Endodermal cell (in vitro differentiated cells): ENCODE measurements around the gene MALT1. TPM values are rescaled to one million over a fixed set of nuclear protein-coding genes. Genes with fewer than 3 reads are reported as not detected.

ENCODE experiments used
- DNase-seq: peaks from one replicate; pipeline ENCODE4 v3.0.0-alpha.2; 2017
- H3K27ac ChIP-seq: 2 replicates; pipeline ENCODE4 v1.5.1; 2013; ENCODE audit warnings: mild to moderate bottlenecking, low read depth, low read length, moderate library complexity
- H3K27me3 ChIP-seq: 2 replicates; pipeline ENCODE4 v1.6.1; 2013; ENCODE audit warnings: mild to moderate bottlenecking, low read length, moderate library complexity; ENCODE audit not compliant: insufficient read depth, control insufficient read depth, poor library complexity, severe bottlenecking
- H3K36me3 ChIP-seq: 2 replicates; pipeline ENCODE4 v1.7.0; 2013; ENCODE audit warnings: mild to moderate bottlenecking, low read length, moderate library complexity; ENCODE audit not compliant: control insufficient read depth, insufficient read depth
- H3K4me1 ChIP-seq: one replicate; pipeline ENCODE4 v1.7.0; 2013; ENCODE audit warnings: low read length; ENCODE audit not compliant: control insufficient read depth, insufficient read depth
- H3K4me3 ChIP-seq: 2 replicates; pipeline ENCODE4 v1.5.1; 2013; ENCODE audit warnings: mild to moderate bottlenecking, low read length, moderate library complexity
- H3K9ac ChIP-seq: 2 replicates; pipeline ENCODE4 v1.6.1; 2013; ENCODE audit warnings: mild to moderate bottlenecking, low read length, moderate library complexity; ENCODE audit not compliant: poor library complexity, severe bottlenecking; ENCODE audit errors: extremely low read depth
- H3K9me3 ChIP-seq: 2 replicates; pipeline ENCODE4 v1.6.1; 2013; ENCODE audit warnings: mild to moderate bottlenecking, low read length, moderate library complexity; ENCODE audit not compliant: control insufficient read depth
- H3K27ac Mint-ChIP-seq: 2 replicates; pipeline ENCODE4 v1.8.0; 2020; ENCODE audit warnings: mixed read lengths
- H3K27me3 Mint-ChIP-seq: 2 replicates; pipeline ENCODE4 v1.8.0; 2021; ENCODE audit warnings: mild to moderate bottlenecking, mixed read lengths; ENCODE audit not compliant: insufficient read depth
- H3K36me3 Mint-ChIP-seq: 2 replicates; pipeline ENCODE4 v1.8.0; 2020; ENCODE audit warnings: low read depth, mixed read lengths
- H3K4me1 Mint-ChIP-seq: 2 replicates; pipeline ENCODE4 v1.8.0; 2020; ENCODE audit warnings: mixed read lengths
- H3K4me3 Mint-ChIP-seq: 2 replicates; pipeline ENCODE4 v1.8.0; 2020; ENCODE audit warnings: mild to moderate bottlenecking, moderate library complexity, mixed read lengths
- H3K9me3 Mint-ChIP-seq: 2 replicates; pipeline ENCODE4 v1.8.0; 2020; ENCODE audit warnings: mild to moderate bottlenecking, mixed read lengths
- CTCF ChIP-seq: fragments of 200-600 bp; sonication (generic); conservative IDR thresholded peaks from 2 replicates; pipeline ENCODE4 v1.5.0; 2021; ENCODE audit warnings: antibody characterized with exemption, mild to moderate bottlenecking
- WGBS, 2 experiments: methylation state at CpG; one replicate each; pipeline versions ENCODE4 v1.1.5 to v1.1.7; 2013; ENCODE audit warnings: missing lambda C conversion rate in 2 of 2, mixed read lengths in 1 of 2; ENCODE audit not compliant: insufficient coverage in 1 of 2, insufficient read length in 1 of 2; 5-methylcytosine and 5-hydroxymethylcytosine counted together
- total RNA-seq, 2 donors: library from RNA; stranded (reverse); fragmentation: NEBNext Ultra II Directional in 1 of 2; extraction: Animal tissue kit (Norgen Biotek cat#: 25700) in 1 of 2; gene quantifications; 2 replicates in 1 of 2; 3 replicates in 1 of 2; pipeline ENCODE4 v1.2.1, GENCODE V29; 2021

MALT1 gene
- total RNA-seq, 2 donors from 2014 or later = 14.0 to 22.1 TPM

DNA sequence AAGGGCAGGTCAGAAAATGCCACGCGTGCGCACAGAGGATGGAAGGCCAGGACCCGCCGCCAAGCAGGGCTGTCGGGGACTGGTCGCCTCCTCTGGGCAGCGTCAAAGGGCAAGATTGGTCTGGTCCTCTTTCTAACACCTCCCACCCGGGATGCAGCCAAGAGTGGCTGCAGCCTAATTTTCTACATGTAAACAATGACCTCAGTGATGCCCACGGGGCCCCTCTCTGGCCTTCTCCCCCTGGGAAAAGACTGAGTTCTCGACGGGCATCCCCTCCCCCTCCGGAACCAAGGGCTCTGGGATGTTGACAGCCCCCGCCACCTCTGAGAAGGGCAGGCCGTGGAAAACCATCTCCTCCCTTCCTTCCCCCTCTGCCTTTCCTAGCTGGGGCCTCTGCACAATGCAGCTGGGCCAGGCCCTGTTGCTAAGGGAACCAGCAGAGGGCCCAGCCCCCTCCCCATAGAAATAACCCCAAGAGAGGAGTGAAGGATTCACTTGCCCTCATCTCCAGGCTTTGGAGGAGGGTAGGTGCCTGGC lies 113.4 kb downstream of the MALT1 start:
- no peak overlapping the region for H3K4me3 Mint-ChIP-seq
- peak overlapping the region; percentile 61 for H3K27ac ChIP-seq

GRCh38 chr18:58785171-58785805 lies 114.0 kb downstream of the MALT1 start:
- Mint-ChIP-seq H3K9me3 (no peaks in the 10 kb centered on the region), H3K27me3 (no peaks in the 10 kb centered on the region), H3K4me1 (peaks cover 29% of the 10 kb centered on the region), H3K4me3 (no peak overlapping the region), H3K36me3 (no peaks in the 10 kb centered on the region), H3K27ac (peak overlapping the region; percentile 38)
- DNase-seq = peak; percentile 81
- H3K4me3 ChIP-seq = no peak overlapping the region
- no peaks in the 10 kb centered on the region for H3K27me3 ChIP-seq
- peak overlapping the region; percentile 61 for H3K27ac ChIP-seq
- no peak overlapping the region for H3K9ac ChIP-seq
- H3K4me1 ChIP-seq = peaks cover 15% of the 10 kb centered on the region
- TF ChIP-seq CTCF = peak; percentile 45
- no peaks in the 10 kb centered on the region for H3K36me3 ChIP-seq
- WGBS, 2 experiments = 74 to 78% methylated on average over 10 to 13 of the region's 13 CpGs
- no peaks in the 10 kb centered on the region for H3K9me3 ChIP-seq

More for the DNA sequence above, 113.4 kb downstream of the MALT1 start:
- TF ChIP-seq CTCF = no peak
- Histone ChIP-seq H3K36me3 (no peaks in the 10 kb centered on the region), H3K27me3 (no peaks in the 10 kb centered on the region), H3K4me3 (no peak overlapping the region), H3K9ac (no peak overlapping the region), H3K4me1 (peaks cover 10% of the 10 kb centered on the region), H3K9me3 (no peaks in the 10 kb centered on the region)
- Mint-ChIP-seq H3K27me3 (no peaks in the 10 kb centered on the region), H3K36me3 (no peaks in the 10 kb centered on the region), H3K9me3 (no peaks in the 10 kb centered on the region), H3K27ac (peak overlapping the region; percentile 38), H3K4me1 (peaks cover 27% of the 10 kb centered on the region)
- DNase-seq = peak; percentile 73
- WGBS, 2 experiments = 80 to 83% methylated on average over 8 to 15 of the region's 15 CpGs

DNA sequence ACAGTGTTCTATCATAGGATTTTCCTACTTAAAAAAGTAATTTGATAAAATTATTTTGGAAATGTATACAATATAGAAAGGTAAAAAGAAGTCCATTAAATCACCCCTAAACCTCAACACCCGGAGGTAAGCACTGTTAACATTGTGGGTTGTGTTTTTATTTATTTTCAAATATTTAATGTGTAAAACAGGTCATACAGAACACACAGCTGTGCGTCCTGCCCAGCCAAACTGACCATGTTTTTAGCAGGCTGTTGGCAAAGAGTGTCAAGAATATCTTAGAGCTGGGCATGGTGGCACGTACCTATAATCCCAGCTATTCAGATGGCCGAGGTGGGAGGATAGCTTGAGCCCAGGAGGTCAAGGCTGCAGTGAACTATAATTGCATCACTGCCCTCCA lies 114.6 kb downstream of the MALT1 start:
- Histone ChIP-seq H3K4me3 (no peak overlapping the region), H3K27ac (no peak overlapping the region), H3K36me3 (no peaks in the 10 kb centered on the region), H3K4me1 (peaks cover 15% of the 10 kb centered on the region), H3K27me3 (no peaks in the 10 kb centered on the region), H3K9me3 (no peaks in the 10 kb centered on the region), H3K9ac (no peak overlapping the region)
- WGBS, 2 experiments = 90 to 99% methylated on average over 3 of the region's 4 CpGs
- Mint-ChIP-seq H3K36me3 (no peaks in the 10 kb centered on the region), H3K4me3 (no peak overlapping the region), H3K27me3 (no peaks in the 10 kb centered on the region), H3K27ac (no peak overlapping the region), H3K9me3 (no peaks in the 10 kb centered on the region), H3K4me1 (peaks cover 29% of the 10 kb centered on the region)
- DNase-seq = no peak
- TF ChIP-seq CTCF = no peak
